Ishikawa (cell line): ENCODE data around the gene KIFC3.
A peak's percentile ranks its signal among the peaks of the same experiment; 100 is the strongest.

Source experiments
- CEBPB ChIP-seq: IDR thresholded peaks from 2 replicates; pipeline ENCODE4 v1.6.1; 2012
- CREB1 ChIP-seq: IDR thresholded peaks from 2 replicates; pipeline ENCODE4 v1.6.1; 2012; ENCODE audit warnings: low read depth
- EGR1 ChIP-seq: IDR thresholded peaks from 2 replicates; pipeline ENCODE4 v1.6.1; 2012
- EP300 ChIP-seq: IDR thresholded peaks from 2 replicates; pipeline ENCODE4 v1.6.1; 2012; ENCODE audit warnings: borderline replicate concordance
- FOXM1 ChIP-seq: IDR thresholded peaks from 2 replicates; pipeline ENCODE4 v1.6.1; 2012; ENCODE audit warnings: low read depth, borderline replicate concordance
- MAX ChIP-seq: IDR thresholded peaks from 2 replicates; pipeline ENCODE4 v1.6.1; 2012
- NFIC ChIP-seq: IDR thresholded peaks from 2 replicates; pipeline ENCODE4 v1.6.1; 2012
- RAD21 ChIP-seq: IDR thresholded peaks from 2 replicates; pipeline ENCODE4 v1.6.1; 2012; ENCODE audit warnings: low read depth
- REST ChIP-seq: IDR thresholded peaks from 2 replicates; pipeline ENCODE4 v1.6.1; 2012; ENCODE audit warnings: low read depth, mild to moderate bottlenecking
- TAF1 ChIP-seq: IDR thresholded peaks from 2 replicates; pipeline ENCODE4 v1.6.1; 2012; ENCODE audit warnings: low read depth, mild to moderate bottlenecking
- TCF12 ChIP-seq: IDR thresholded peaks from 2 replicates; pipeline ENCODE4 v1.6.1; 2012; ENCODE audit warnings: low read depth
- TEAD4 ChIP-seq: IDR thresholded peaks from 2 replicates; pipeline ENCODE4 v1.6.1; 2012
- USF1 ChIP-seq: IDR thresholded peaks from 2 replicates; pipeline ENCODE4 v1.6.1; 2012
- YY1 ChIP-seq: IDR thresholded peaks from 2 replicates; pipeline ENCODE4 v1.6.1; 2012; ENCODE audit warnings: low read depth
- ZBTB7A ChIP-seq: IDR thresholded peaks from 2 replicates; pipeline ENCODE4 v1.6.1; 2012; ENCODE audit warnings: low read depth

KIFC3 gene

DNA sequence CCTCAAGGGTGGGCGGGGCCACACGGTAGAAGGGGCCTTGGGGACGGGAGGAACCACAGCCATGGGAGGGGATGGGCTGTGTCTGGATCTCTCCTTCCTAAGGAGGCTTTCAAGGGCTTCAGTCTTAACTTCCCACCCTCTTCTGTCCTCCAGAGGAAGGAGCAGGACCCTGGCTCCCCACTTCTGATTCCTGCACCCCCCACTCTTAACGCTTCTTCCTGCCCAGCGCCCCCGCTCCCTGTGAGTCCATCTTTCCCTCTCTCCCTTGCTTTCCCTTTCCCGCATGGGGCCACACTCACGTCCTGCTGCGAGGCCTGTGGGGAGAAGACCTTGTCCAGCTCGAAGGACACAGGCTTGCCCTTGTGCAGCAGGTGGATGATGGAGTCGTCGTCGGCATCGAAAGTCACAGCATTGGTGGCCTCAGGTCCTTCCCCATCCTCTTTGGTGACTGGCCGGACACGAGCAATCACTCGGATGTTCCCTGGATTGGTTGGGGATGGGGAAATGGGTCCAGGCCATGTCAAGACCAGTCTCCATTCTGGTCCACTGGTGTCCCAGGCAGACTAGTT lies 37.0 kb downstream of the KIFC3 start:
- TF ChIP-seq REST (no peak), EP300 (no peak), EGR1 (no peak), ZBTB7A (no peak), YY1 (no peak), TCF12 (no peak), CREB1 (no peak), NFIC (no peak)

DNA sequence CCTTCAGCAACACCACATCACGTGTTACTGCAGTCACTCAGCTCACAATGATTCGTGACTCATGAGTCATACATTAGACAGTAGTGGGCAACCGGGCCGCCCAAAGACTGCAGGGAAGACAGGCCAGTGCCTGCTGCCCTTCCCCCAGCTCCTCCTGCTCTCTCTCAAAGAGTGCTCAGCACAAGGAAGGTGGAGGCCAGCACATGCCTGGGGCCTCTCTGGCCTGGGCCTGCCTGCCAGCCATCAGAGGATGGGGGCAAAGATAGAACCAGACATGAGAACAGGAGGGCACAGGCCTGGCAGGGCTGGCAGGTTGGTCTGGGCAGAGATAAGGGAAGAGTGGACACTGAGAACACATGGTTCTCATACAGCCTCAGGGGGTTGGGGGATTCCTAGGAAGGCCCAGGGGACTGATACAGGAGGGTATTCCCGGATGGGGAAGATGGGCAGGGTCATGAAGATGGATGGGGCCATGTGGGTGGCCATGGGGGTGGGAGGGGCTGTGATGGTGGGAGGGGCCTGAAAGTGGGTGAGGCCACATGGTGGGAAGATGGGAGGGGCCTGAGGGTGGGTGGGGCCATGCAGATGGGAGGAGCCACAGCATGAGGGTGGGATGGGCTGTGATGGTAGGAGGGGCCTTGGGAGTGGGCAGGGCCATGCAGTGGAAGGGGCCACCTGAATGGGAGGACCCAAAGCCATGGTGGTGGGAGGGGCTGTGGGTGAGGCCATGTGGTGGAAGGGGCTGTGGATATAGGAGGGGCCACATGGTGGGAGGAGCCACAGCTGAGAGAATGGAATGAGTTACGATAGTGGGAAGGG lies 37.7 kb downstream of the KIFC3 start:
- no peak for TF ChIP-seq CREB1
- TF ChIP-seq ZBTB7A, result 0 out of 2 replicates have a peak, but pooled peaks have one; percentile 23
- TF ChIP-seq TCF12, result no peak
- TF ChIP-seq CEBPB, result no peak
- TF ChIP-seq REST, result no peak
- peak; percentile 74 for TF ChIP-seq USF1
- TF ChIP-seq RAD21, result no peak

- TF ChIP-seq TCF12, result no peak
- no peak for TF ChIP-seq CEBPB
- TF ChIP-seq EP300, result no peak
- TF ChIP-seq REST, result no peak
- no peak for TF ChIP-seq EGR1
- no peak for TF ChIP-seq USF1
- no peak for TF ChIP-seq RAD21
- TF ChIP-seq ZBTB7A, result no peak
- no peak for TF ChIP-seq YY1
- no peak for TF ChIP-seq TAF1
- TF ChIP-seq MAX, result no peak
- no peak for TF ChIP-seq FOXM1
- TF ChIP-seq NFIC, result no peak
- no peak for TF ChIP-seq CREB1
- TF ChIP-seq TEAD4, result no peak
Observed at GRCh38 chr16:57764006-57764340, 38.3 kb downstream of the KIFC3 start.

GRCh38 chr16:57763285-57764005 lies 38.8 kb downstream of the KIFC3 start:
- TF ChIP-seq TCF12 (no peak), ZBTB7A (no peak), NFIC (no peak), YY1 (no peak), TEAD4 (no peak), TAF1 (no peak), MAX (no peak), CEBPB (no peak), EGR1 (no peak), CREB1 (no peak)
